NCI-H1930 (cell line): ENCODE data around the gene C2CD3.

Source experiments
- DNase-seq, 2 experiments: peaks; one replicate each; lab custom pipeline; 2025; lab: John Stamatoyannopoulos, UW

C2CD3 gene

DNA sequence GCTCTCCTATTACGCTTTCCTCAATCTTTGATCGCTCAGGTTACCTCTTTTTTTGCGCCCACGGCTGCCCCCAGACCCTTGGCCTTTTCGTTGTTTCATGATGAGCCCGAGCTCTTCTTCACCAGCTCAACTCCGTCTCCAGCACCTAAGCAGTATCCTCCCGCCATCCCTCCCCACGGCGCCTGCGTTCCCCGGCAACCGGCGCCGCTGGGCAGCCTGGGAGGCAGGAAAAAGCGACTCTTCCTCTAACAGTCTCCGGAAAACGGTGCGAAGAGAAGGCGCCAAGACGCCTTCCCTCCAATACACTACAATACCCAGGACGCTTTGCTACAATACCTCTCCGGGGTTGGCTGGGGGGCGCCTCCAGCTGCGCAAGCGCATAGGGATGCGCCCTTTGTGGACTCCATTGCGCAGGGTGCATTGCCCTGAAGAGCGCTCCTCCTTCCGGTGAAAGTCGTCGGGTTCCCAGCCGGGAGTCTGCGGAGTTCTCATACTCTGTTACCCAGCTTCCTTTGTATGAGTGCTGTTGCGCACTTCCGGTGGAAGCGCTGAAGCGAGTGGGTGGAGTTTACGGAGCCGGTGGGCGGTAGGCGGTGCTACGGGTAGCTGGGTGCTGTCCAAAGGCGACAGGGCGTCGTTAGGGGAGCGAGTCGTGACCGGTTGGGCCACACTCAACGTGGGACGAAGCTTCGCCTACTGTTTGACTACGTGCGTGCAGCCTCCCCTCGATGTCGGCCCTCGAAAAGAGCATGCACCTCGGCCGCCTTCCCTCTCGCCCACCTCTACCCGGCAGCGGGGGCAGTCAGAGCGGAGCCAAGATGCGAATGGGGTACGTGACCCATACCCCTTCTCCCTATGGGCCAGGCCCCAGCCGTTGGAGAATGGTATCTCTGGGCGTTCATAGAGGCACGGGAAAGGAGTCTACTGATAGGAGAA lies at the start of gene C2CD3, which contains the start of gene PPME1:
C2CD3 (minus strand) TSS at position 309 of the 936 bp plus-strand sequence; CDS start at position 99, 210 bp downstream.
PPME1 (plus strand) TSS at position 596 of the 936 bp plus-strand sequence; CDS start at position 729, 133 bp downstream.
- DNase-seq: peak; percentile 98 to 99

- DNase-seq: no peak
Observed at GRCh38 chr11:74220376-74220775, 49.6 kb upstream of the C2CD3 start.

- DNase-seq: no peak
Observed at GRCh38 chr11:74212533-74212932, 41.7 kb upstream of the C2CD3 start.

- DNase-seq: no peak
Observed at GRCh38 chr11:74208507-74208906, 37.7 kb upstream of the C2CD3 start.

- DNase-seq: no peak
Observed at GRCh38 chr11:74206746-74207145, 35.9 kb upstream of the C2CD3 start.

DNA sequence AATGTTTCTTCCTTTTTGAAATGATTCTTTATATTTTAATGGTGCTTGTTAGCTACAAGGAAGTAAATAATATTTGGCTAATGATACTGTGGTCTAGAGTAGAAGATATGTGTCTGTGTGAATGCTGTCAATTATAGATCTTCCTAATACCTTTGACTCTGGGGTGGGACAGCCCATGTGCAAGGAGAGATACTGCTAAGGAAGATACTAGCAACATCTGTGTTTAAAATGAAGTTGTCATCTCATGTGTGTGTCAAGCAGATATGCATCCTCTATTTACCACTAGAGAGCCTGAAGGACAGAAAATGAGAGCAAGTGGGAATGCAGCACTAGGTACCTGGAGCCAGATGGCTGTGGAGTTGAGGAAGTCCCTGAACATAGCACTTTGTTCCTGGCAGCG lies 34.4 kb upstream of the C2CD3 start:
- no peak for DNase-seq

GRCh38 chr11:74204701-74205100 lies 33.9 kb upstream of the C2CD3 start:
- DNase-seq: no peak

- DNase-seq: no peak
Observed at GRCh38 chr11:74203966-74204365, 33.2 kb upstream of the C2CD3 start.

- DNase-seq: no peak
Observed at GRCh38 chr11:74196781-74197486, 26.1 kb upstream of the C2CD3 start.

- DNase-seq: no peak
Observed at GRCh38 chr11:74195828-74196227, 25.0 kb upstream of the C2CD3 start.

GRCh38 chr11:74185695-74186094 lies 14.9 kb upstream of the C2CD3 start:
- no peak for DNase-seq

GRCh38 chr11:74185285-74185684 lies 14.5 kb upstream of the C2CD3 start:
- no peak for DNase-seq

GRCh38 chr11:74182635-74183034 lies 11.8 kb upstream of the C2CD3 start:
- DNase-seq: no peak

- DNase-seq: no peak
Observed at GRCh38 chr11:74179234-74180052, 8.6 kb upstream of the C2CD3 start.

DNA sequence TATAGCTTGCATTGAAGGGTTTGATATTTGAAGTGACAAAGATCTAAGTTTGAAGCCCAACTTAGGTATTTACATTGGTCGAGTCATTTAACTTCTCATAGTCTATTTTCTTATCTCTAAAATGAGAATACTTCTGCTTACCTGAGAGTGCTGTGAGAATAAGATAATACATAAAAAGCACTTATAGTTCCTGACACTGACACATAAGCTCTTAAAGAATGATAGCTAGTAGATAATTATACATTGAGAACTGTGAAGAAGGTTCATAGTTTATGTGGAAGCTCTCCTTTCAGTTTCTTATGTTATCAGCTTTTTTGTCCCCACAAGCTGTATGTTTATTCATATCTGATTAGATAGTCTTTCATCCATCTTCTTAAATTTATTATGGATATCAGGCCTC lies 5.1 kb upstream of the C2CD3 start:
- DNase-seq: no peak

DNA sequence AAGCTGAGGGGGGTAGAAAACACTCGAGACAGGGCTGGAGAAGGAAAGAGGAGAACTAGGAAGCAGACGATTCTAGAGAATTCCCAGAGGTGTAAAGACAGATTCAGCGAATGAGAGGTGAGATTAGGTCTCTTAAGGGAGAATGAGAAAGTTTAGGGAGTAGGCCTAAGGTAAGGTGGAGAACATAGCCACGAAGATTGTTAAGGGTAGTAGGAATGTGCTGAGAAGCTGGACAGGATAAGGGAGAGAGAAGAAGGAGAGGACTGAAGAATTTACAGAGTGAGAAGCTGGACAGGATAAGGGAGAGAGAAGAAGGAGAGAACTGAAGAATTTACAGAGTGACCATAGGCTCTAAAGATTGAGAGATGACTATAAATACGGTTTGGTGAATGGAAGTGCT lies 1.2 kb upstream of the C2CD3 start:
- no peak for DNase-seq

DNA sequence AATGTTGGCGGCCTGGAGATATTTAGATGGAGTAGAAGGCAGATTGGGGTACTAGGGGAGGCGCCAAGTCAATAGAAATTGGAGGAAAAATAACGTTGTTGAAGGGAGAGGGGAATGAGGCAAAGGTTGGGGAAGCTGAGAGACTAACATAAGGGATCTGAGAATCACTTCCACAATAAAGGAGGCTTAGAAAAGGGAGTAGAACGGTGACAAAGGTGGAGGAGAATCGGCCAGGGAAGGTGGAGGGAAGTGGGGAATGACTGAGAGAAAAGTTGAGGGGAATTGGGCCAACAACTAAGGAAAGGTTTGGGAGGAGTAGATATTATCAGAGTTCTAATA lies 797 bp upstream of the C2CD3 start:
- DNase-seq: no peak

- DNase-seq: no peak
Observed at GRCh38 chr11:74169738-74170458, 904 bp downstream of the C2CD3 start.

DNA sequence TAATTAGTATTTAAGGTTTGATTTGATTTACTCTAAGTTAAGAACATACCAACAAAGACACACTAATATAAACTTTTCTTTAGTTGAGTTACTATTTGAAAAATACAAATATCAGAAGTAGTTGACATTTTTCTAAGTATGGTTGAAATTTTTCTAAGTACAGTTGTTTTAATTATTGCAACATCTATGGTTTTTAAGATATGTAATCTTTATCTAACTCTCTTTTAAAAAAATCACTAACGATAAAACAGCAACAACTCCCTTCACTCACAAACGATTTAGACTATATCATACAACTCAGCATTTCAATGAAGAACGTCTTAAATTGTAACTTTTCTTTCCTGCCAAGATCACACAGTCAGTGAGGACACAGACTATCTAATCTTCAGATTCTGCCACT lies 2.0 kb downstream of the C2CD3 start:
- DNase-seq: no peak

- no peak for DNase-seq
Observed at GRCh38 chr11:74162681-74163467, 7.9 kb downstream of the C2CD3 start.

- no peak for DNase-seq
Observed at GRCh38 chr11:74159642-74160041, 11.2 kb downstream of the C2CD3 start.
